Breast epithelium (tissue), 4 donors: ENCODE results near the gene TNC. TPM values are rescaled to one million over a fixed set of nuclear protein-coding genes. Genes with fewer than 3 reads are reported as not detected.

Experiments
- DNase-seq, 2 donors: peaks; one replicate each; pipeline ENCODE4 v3.0.0-alpha.2; 2019; ENCODE audit warnings: low spot score in 2 of 2
- H3K27ac ChIP-seq, 2 donors: fragments of 200-600 bp; sonication (generic) in 1 of 2; one replicate each; pipeline ENCODE4 v1.5.1; 2016 to 2019; ENCODE audit warnings: mild to moderate bottlenecking in 1 of 2
- H3K27me3 ChIP-seq, 2 donors: fragments of 200-600 bp; sonication (generic) in 1 of 2; one replicate each; pipeline versions ENCODE4 v1.5.1 to v1.6.0; 2017 to 2019; ENCODE audit warnings: control low read depth in 1 of 2, mild to moderate bottlenecking in 1 of 2
- H3K36me3 ChIP-seq: fragments of 200-600 bp; one replicate; pipeline ENCODE4 v1.5.1; 2019
- H3K4me1 ChIP-seq, 2 donors: fragments of 200-600 bp; sonication (generic); one replicate each; pipeline ENCODE4 v1.5.1; 2016 to 2019; ENCODE audit warnings: control low read depth in 1 of 2
- H3K4me3 ChIP-seq, 3 donors: fragments of 200-600 bp; sonication (generic); 1 replicate in 2 of 3; 2 replicates in 1 of 3; pipeline ENCODE4 v1.5.1; 2016 to 2019; ENCODE audit warnings: mild to moderate bottlenecking in 3 of 3, moderate library complexity in 2 of 3
- H3K9me3 ChIP-seq, 2 donors: fragments of 200-600 bp; sonication (generic) in 1 of 2; one replicate each; pipeline ENCODE4 v1.5.1; 2016 to 2019; ENCODE audit warnings: control low read depth in 1 of 2
- POLR2A ChIP-seq: fragments of 450-650 bp; IDR thresholded peaks from one replicate; pipeline ENCODE4 v1.6.1; 2016; ENCODE audit warnings: antibody characterized with exemption, mild to moderate bottlenecking, moderate library complexity
- POLR2AphosphoS5 ChIP-seq, 3 donors: sonication (generic); formaldehyde crosslinking; IDR thresholded peaks; one replicate each; pipeline ENCODE4 v1.6.1; 2017; ENCODE audit warnings: antibody characterized with exemption in 3 of 3
- intact Hi-C: fragments of 100-400 bp; cut with DNase I; formaldehyde crosslinking; loops from one replicate; pipeline ENCODE4 v1.15.1; 2023; ENCODE audit warnings: low total_unique reads
- total RNA-seq, 3 donors: library from RNA; depleted of rRNA; stranded (reverse); fragments of >200 nt; gene quantifications; one replicate each; pipeline ENCODE4 v1.1.0, GENCODE V29; 2016
- TF ChIP-seq, protein P1 (sequence below), 3 donors: fragments of 450-650 bp; IDR thresholded peaks; one replicate each; pipeline ENCODE4 v1.5.1; 2016 to 2017; ENCODE audit warnings: antibody characterized with exemption in 3 of 3, mild to moderate bottlenecking in 3 of 3, moderate library complexity in 3 of 3

Gene TNC
- total RNA-seq, 3 donors from 2014 or later = 2.4 to 58.0 (median 44.6) TPM

DNA sequence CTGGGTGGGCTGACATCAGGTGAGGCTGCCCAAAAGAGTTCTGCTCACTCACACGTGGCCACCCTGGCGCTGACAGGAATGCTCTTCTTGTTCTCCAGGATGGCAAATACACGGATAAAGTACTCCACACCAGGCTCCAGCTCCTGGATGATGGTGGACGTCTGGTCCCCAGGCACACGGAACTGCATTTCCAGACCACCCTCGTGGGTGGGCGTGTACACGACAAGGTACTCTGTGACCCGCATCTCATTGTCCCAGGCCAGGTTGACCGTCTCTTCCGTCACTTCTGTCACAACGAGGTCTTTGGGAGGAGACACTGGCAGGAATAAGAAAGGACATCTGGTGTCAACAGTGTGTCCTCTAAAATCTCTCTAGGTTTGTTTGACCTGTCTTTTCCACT, 33.8 kb downstream of the TNC start:
- H3K27ac ChIP-seq = no peak overlapping the region
- H3K36me3 ChIP-seq = no peaks in the 10 kb centered on the region
- TF ChIP-seq, protein P1, sequence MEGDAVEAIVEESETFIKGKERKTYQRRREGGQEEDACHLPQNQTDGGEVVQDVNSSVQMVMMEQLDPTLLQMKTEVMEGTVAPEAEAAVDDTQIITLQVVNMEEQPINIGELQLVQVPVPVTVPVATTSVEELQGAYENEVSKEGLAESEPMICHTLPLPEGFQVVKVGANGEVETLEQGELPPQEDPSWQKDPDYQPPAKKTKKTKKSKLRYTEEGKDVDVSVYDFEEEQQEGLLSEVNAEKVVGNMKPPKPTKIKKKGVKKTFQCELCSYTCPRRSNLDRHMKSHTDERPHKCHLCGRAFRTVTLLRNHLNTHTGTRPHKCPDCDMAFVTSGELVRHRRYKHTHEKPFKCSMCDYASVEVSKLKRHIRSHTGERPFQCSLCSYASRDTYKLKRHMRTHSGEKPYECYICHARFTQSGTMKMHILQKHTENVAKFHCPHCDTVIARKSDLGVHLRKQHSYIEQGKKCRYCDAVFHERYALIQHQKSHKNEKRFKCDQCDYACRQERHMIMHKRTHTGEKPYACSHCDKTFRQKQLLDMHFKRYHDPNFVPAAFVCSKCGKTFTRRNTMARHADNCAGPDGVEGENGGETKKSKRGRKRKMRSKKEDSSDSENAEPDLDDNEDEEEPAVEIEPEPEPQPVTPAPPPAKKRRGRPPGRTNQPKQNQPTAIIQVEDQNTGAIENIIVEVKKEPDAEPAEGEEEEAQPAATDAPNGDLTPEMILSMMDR (IDR thresholded peaks at IDR 0.05) = no peak
- no peak for TF ChIP-seq POLR2A
- TF ChIP-seq POLR2AphosphoS5 (IDR thresholded peaks at IDR 0.05) = no peak

DNA sequence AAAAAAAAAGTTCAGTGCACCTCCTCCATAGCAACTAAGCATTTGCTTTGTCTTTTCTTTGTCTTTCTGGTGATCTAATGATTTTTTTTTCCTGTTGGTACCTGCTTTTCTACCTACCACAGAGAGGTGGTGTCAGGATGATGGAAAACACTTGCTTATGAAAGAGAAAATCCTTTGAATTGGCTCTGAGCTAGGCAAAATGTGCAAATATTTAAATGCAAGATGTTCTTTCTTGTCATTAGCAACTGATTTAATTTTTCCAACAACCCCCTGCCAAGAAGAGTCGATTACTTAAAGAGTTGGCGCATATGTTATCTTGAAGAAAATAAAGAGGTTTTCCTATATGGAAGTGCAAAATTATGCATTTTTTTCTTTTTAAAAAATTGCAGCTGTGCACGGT, 37.7 kb downstream of the TNC start:
- Histone ChIP-seq H3K27ac (no peak overlapping the region), H3K4me1 (no peaks in the 10 kb centered on the region), H3K4me3 (no peak overlapping the region), H3K9me3 (no peaks in the 10 kb centered on the region), H3K27me3 (no peaks in the 10 kb centered on the region), H3K36me3 (no peaks in the 10 kb centered on the region)
- no peak for DNase-seq
- TF ChIP-seq, protein P1 (IDR thresholded peaks at IDR 0.05) = no peak
- TF ChIP-seq POLR2AphosphoS5 (IDR thresholded peaks at IDR 0.05) (no peak), POLR2A (no peak)
- intact Hi-C loops = no loop called here

More for the DNA sequence above, 33.8 kb downstream of the TNC start:
- no peaks in the 10 kb centered on the region for H3K27me3 ChIP-seq
- intact Hi-C loops = no loop called here
- H3K9me3 ChIP-seq = no peaks in the 10 kb centered on the region
- no peaks in the 10 kb centered on the region for H3K4me1 ChIP-seq
- no peak overlapping the region for H3K4me3 ChIP-seq
- no peak for DNase-seq

DNA sequence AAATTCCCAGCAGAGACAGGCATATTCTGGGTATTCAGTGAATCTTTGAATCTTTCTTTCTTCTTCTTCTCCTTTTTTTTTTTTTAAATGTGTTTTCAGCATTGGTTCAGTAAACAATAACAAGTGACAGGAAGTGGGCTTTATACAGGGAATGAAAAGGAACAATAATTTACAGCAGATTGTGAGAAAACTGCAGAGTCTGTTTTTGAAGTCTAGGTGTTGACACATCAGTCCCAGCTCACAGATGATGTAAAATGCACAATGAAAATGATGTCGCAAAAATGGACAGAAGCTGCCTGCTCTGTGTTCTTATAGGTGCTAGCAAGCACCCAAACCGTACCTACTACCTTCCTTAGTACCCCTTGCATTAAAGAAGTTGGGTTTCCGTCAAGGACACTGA, 38.8 kb downstream of the TNC start:
- H3K27me3 ChIP-seq = no peaks in the 10 kb centered on the region
- H3K4me1 ChIP-seq = no peaks in the 10 kb centered on the region
- DNase-seq = no peak
- intact Hi-C loops = loop anchor here (2.0 kb wide), 1 partner anchor 32 kb away; no protein-coding TSS in a partner anchor
- no peak overlapping the region for H3K4me3 ChIP-seq
- no peak overlapping the region for H3K27ac ChIP-seq
- H3K9me3 ChIP-seq = no peaks in the 10 kb centered on the region
- TF ChIP-seq, protein P1 (IDR thresholded peaks at IDR 0.05) = no peak
- TF ChIP-seq POLR2AphosphoS5 (IDR thresholded peaks at IDR 0.05) = no peak
- H3K36me3 ChIP-seq = no peaks in the 10 kb centered on the region

DNA sequence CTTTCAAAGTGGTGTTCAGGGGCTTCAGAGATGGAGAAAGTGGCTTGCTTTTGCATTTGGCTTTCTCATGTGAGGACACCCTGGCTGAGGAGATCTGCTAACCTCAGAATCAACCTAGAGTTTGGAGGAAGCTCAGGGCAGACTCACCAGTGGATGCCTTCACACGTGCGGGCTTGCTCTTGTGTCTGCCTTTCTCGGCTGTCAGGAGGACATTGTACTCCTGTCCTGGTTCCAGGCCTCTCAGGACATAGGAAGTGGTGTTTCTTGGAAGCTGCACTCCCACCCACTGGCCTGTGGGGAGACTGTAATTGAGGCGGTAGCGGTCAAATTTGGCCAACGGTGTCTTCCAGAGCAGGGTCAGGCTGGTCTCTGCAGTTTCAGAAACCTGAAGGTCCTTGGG, 44.5 kb downstream of the TNC start:
- intact Hi-C loops = no loop called here
- Histone ChIP-seq H3K27ac (peak overlapping the region in 1 of 2 donors; percentile 26), H3K4me3 (no peak overlapping the region), H3K4me1 (no peaks in the 10 kb centered on the region), H3K36me3 (no peaks in the 10 kb centered on the region), H3K9me3 (no peaks in the 10 kb centered on the region), H3K27me3 (no peaks in the 10 kb centered on the region)
- TF ChIP-seq POLR2A (no peak), POLR2AphosphoS5 (IDR thresholded peaks at IDR 0.05) (no peak)
- TF ChIP-seq, protein P1 (IDR thresholded peaks at IDR 0.05) = peak in 1 of 3 donors; percentile 19
- peak in 1 of 2 donors; percentile 71 for DNase-seq

DNA sequence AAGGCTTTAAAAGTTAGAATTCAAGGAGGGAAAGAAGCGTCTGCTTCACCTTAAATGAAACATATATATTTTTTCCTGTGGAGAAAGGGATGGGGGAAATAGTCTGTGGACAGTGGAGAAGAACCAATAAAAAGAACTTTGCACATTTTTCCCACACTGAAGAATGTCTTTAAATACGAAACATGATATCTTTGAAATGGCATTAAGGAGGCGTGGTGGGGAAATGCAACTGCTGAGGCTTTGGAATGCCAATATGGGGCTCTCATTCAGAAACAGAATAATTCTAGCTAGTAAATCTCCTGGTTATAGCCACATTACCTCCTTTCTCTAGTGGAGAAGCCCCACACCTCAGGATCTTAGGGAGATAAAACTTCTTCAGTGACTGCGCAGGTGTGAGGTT, 46.8 kb downstream of the TNC start:
- Histone ChIP-seq H3K36me3 (no peaks in the 10 kb centered on the region), H3K4me3 (no peak overlapping the region), H3K9me3 (no peaks in the 10 kb centered on the region), H3K4me1 (no peaks in the 10 kb centered on the region), H3K27ac (no peak overlapping the region), H3K27me3 (no peaks in the 10 kb centered on the region)
- no peak for DNase-seq
- intact Hi-C loops = no loop called here
- no peak for TF ChIP-seq POLR2A
- no peak for TF ChIP-seq POLR2AphosphoS5 (IDR thresholded peaks at IDR 0.05)
- TF ChIP-seq, protein P1 (IDR thresholded peaks at IDR 0.05) = no peak
